ENCODE results near the gene MALT1. TPM values are rescaled to one million over a fixed set of nuclear protein-coding genes. Genes with fewer than 3 reads are reported as not detected.
"Not testable (repeated sequence)": the region's sequence is repeated elsewhere in the genome, so short reads cannot be mapped to it uniquely, and the experiment has no call there.

MALT1 gene
- polyA plus RNA-seq, 3 donors, result 27.1 to 38.6 (median 32.1) TPM

DNA sequence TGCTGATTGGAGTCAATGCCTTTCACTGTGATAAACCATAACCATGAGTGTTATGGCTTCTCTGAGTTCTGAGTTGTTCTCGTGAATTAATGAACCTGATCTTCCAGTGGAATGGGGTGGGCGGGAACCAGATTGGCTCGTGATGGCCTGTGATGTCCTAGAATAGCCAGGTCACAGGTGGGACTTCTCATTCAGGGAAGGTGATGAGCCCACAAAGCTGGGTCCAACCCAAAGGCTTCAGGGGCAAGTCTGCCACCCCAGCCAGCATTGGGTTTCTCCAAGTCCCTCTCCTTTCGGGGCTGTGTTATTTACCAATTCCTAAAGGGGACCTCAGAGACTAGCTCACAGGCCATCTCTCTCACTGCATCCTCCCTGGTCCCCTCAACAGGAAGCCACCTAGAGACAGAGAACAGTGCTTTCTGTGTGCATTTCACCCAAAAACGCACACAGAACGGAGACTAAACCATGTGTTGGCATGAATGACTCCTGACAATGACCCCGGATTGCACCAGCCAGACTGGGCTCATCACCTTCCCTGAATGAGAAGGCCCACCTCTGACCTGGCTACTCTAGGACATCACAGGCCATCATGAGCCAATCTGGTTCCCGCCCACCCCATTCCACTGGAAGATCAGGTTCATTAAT, 85.5 kb downstream of the MALT1 start:
- DNase-seq (ENCODE audit: extremely low read depth in 1 of 11, low read depth in 9 of 11, low spot score in 4 of 11), result no peak

DNA sequence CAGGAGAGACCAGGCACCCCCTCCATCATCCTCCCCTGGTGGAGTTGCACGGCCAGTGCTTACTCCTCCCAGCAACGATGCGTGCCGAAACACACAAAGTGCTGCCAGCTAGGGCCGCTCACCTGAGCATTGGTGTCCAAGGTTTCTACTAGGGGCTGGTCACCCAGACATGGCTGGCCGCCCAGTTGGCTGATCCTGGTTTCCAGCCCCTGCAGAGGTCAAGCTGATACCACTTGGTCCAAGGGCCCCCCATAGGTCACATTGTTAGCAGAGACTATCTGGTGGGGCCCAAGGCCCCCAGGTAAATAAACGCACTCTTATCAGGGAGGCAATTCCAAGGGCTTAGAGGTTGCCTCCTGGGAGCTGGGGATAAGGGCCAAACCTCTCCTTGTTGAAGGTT, 86.1 kb downstream of the MALT1 start:
- DNase-seq (ENCODE audit: extremely low read depth in 1 of 11, low read depth in 9 of 11, low spot score in 4 of 11), result not testable (repeated sequence)

DNA sequence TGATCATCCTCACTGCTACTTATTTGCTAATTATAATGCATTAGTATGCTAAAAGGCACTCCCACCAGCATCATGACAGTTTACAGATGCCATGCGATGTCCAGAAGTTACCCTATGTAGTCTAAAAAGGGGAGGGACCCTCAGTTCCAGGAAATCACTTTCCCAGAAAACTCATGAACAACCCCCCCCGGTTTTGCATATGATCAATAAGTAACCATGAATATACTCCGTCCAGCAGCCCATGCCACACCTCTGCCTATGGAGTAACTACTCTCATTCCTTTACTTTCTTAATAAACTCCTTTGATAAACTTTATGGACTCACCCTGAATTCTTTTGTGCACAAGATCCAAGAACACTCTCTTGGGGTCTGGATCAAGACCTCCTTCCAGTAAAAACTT, 86.8 kb downstream of the MALT1 start:
- DNase-seq (ENCODE audit: extremely low read depth in 1 of 11, low read depth in 9 of 11, low spot score in 4 of 11), result no peak

DNA sequence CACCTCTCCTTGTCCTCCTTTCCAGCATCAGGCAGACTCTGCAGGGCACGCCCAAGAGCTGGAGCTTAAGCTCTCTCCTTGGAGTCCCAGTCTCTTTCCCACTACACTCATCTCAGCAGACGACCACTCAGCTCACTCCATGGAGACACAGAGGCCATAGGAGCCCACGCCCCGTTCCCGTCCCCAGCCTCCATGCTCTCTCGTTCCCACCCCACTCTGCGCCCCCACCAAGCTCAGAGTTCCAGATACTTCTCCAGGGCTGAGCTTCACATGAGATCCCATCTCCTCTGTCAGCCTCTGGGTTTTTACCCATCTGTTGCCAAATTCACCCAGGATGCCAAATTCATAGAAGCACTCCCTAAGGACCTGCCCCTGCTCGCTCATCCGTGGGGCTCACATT, 87.3 kb downstream of the MALT1 start:
- no peak for DNase-seq (ENCODE audit: extremely low read depth in 1 of 11, low read depth in 9 of 11, low spot score in 4 of 11)

DNA sequence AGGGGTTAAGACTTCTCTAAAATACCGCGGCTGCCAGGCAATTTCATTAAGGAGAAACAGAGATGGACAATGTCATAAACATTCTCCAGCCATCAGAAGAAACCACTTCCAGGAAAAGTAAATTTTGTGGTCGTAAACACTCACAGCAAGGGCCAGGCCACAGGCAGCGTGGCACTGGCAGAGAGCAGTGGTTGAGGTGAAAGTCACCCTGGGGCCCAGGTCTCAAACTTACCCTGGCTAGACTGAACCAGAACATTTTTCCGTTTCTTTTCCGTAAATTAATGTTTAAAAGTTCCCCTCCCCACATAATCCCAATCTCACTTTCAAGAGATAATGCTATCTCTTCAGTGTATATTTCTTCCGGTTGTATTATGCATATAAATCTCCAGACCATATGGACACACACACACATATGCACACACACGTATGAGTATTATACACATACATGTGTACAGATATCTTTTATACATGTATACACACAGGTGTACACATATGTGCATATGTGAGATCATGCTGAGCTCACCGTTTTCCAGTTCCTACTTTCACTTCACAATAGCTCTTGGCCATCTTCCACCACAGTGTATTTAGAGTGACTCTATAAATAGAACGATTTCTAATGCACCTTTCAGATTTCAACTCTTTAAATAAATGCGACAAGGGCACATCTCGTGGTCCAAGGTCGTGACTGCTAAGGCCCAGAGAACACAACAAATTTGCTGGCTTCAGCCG, 90.1 kb downstream of the MALT1 start:
- no peak for DNase-seq (ENCODE audit: extremely low read depth in 1 of 11, low read depth in 9 of 11, low spot score in 4 of 11)

DNA sequence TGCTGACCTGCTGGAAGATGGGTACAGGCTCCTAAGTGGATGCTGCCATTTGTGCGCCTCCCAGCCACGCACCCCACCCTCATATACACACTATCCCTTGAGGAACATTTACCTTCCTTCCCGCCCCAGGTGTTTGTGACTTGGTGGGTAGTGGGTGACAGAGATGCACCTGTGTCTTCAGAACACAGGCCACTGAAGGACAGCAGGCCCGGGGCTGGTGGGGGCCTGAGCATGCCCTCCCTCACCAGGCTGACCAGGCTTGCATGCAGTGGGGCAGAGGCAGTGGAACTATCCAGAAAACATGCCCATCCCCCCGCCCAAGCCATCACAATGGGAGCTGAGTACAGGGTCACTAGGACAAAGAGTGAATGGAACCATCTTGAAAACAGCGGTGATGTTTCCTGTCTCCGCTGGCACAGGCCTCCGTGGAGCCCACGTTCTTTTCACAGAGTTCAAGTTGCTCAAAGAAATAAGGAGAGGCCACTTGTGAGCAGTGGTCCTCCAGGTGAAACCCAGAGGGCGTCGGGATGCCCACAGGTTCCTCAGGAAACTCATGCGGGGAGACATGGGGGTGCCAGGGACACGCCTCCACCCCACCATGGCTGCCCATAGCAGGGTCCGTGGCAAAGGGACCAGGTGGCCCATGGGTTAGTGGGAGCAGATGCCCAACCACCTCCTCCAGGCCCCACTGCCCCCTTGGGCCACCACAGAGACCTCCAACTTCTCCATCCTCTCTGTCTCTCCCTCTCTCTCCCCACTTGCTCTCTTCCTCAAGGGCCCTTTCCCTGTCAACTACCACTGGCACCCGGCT, 90.9 kb downstream of the MALT1 start:
- DNase-seq (ENCODE audit: extremely low read depth in 1 of 11, low read depth in 9 of 11, low spot score in 4 of 11), result no peak

DNA sequence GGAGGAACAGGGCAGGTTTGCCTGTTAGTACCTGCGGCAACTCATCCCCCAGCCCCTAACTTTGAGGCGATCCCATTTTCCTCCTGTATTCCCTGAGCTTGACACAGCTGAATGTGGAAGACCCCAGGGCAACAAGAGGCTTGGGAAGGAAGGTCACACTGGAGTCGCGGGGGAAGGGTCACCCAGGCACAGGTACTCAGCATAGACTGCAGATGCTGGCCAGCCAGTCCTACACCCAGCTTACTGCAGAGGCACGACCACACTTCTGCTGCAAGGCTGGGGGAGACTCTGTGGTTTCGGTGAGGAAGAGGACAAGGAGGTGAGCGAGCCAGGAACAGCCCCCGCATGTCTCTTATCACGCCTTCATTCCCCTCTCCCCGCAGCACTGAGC, 91.5 kb downstream of the MALT1 start:
- no peak for DNase-seq (ENCODE audit: extremely low read depth in 1 of 11, low read depth in 9 of 11, low spot score in 4 of 11)

DNA sequence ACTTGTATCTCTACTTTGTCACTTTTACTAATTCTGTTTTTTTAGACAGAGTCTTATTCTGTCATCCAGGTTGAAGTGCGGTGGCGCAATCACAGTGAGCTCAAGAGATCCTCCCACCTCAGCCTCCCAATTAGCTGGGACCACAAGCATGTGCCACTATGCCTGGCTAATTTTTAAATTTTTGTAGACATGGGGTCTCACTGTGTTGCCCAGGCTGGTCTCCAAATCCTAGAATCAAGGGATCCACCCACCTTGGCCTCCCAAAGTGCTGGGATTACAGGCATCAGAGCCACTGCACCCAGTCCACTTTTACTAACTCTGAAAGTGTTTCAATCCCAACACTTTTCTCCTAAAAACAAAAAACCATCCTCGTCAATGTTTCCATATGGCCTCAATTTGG, 94.9 kb downstream of the MALT1 start:
- DNase-seq (ENCODE audit: extremely low read depth in 1 of 11, low read depth in 9 of 11, low spot score in 4 of 11), result no peak

DNA sequence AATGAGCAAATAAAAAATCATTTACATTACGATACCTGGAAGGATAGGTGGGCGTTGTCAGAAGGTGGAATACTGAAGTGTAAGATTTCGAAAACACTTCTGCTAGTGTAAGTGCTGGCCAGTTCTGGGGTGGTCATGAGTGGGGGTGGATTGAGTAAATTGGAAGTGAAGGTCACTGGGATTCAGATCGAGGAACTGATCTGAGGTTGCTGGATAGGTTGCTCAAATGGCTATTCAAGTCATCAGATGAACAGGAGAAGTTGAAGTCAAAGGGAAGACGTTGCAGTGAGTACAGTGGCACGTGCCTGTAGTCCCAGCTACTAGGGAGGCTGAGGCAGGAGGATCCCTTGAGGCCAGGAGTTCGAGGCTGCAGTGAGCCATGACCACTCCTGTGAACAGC, 95.7 kb downstream of the MALT1 start:
- DNase-seq (ENCODE audit: extremely low read depth in 1 of 11, low read depth in 9 of 11, low spot score in 4 of 11), result no peak

DNA sequence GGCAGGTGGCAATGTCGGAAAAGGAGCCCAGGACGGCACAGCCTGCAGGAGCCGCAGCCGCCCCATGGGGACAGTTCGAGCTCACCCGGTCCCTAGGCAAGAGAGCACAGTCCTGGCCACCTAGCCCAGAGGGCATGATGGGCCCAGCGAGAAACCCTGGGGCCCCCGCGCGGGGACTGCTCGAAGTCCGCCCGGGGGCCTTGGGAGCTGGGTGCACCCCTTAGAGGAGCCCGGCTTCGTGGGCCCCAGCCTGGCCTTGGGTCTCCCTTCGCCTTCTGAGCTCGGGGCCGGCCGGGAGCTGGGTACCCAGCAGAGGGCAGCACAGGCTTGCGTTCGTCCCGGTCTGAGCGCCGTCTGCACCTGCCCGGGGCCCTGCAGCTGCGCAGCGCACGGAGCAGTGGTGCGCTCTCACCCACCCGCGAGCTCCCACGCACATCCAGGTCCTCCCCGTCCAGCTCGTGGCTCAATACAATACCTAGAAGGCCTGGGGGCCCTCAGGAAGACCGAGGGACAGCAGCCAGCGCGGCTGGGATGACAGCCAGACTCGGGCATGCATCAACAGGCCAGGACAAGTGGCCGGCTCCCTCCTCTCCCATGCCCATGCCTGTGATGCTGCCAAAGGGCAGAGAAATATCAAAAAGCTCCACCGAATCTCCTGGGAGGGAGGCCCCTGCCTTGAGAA, 97.2 kb downstream of the MALT1 start:
- DNase-seq (ENCODE audit: extremely low read depth in 1 of 11, low read depth in 9 of 11, low spot score in 4 of 11), result peak in 9 of 11 donors; percentile 34 to 72 (median 62)

DNA sequence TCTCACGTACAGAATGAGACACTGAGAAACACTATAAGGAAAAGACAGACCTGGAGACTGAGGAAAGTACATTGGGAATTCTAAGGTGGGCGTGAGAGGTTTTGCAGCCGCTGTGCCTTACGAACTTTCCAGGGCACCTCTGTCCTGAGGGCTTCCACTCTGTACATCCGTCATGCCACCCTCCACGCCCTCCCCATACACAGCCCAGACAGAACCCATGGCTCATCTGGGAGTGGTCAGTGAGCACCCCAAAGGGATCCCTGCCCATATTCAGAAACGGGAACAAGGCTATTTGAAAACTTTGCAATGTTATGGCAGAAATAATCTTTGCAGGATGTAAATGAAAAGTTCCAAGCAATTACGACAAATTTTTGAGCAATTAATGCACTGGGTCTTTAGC, 98.1 kb downstream of the MALT1 start:
- DNase-seq (ENCODE audit: extremely low read depth in 1 of 11, low read depth in 9 of 11, low spot score in 4 of 11), result no peak

DNA sequence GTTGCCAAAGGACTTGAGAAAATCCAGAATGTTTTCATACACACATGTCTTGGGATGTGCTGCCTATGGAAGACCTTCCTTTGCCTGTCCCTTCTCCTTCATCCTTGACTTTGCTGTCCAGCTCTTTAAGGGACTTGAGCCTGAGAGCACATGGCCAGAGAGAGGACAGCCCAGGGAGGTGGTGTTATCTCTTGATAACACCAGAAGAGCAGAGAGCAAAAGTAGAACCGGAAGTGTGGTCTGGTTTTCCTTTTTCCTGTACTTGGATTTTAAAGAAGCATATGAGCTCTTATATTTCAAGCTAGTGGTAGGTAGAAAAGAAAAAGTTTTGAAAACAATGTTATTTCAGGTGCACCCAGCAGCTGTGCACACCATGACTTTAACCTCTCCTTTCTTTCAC, 99.3 kb downstream of the MALT1 start:
- DNase-seq (ENCODE audit: extremely low read depth in 1 of 11, low read depth in 9 of 11, low spot score in 4 of 11), result no peak

DNA sequence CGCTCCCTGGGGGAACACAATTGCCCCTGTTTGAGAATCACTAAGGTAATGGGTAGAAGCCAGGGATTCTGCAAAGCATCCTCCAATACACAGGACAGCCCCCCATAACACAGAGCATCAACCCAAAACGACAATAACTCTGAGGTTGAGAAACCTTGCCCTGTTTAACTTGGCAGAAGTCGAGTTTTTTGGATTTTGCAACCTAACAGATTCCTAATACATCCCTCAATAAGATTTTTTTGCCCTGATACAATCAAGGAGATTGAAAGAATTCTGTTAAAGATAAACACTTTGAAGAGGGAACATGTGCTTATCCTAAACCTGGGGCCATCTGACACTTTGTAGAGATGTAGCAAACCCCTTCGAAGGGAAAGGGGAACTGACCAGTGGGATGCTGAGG, 100.9 kb downstream of the MALT1 start:
- DNase-seq (ENCODE audit: extremely low read depth in 1 of 11, low read depth in 9 of 11, low spot score in 4 of 11), result no peak

DNA sequence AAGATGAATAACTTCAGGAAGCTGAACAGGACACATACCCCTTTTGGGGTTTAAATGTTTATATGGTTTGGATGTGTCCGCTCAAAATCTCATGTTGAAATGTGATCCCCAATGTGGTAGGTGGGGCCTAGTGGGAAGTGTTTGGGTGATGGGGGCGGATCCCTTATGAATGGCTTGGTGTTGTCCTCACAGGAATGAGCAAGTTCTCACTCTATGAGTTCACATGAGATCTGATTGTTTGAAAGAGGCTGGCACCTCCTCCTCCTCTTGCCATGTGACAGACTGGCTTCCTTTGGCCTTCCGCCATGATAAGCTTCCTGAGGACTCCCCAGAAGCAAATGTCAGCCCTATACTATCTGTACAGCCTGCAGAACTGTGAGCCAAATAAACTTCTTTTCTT, 104.8 kb downstream of the MALT1 start:
- DNase-seq (ENCODE audit: extremely low read depth in 1 of 11, low read depth in 9 of 11, low spot score in 4 of 11), result no peak

DNA sequence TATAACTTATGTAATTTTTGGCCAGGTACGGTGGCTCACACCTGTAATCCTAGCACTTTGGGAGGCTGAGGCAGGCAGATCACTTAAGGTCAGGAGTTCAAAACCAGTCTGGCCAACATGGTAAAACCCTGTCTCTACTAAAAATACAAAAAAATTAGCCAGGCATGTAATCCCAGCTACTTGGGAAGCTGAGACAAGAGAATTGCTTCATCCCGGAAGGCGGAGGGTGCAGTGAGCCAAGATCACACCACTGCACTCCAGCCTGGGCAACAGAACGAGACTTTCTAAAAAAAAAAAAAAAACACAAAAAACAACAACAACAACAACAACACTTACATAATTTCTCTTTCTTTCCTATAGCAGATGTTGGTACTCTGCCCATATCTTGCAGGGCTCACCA, 105.3 kb downstream of the MALT1 start:
- not testable (repeated sequence) for DNase-seq (ENCODE audit: extremely low read depth in 1 of 11, low read depth in 9 of 11, low spot score in 4 of 11)

DNA sequence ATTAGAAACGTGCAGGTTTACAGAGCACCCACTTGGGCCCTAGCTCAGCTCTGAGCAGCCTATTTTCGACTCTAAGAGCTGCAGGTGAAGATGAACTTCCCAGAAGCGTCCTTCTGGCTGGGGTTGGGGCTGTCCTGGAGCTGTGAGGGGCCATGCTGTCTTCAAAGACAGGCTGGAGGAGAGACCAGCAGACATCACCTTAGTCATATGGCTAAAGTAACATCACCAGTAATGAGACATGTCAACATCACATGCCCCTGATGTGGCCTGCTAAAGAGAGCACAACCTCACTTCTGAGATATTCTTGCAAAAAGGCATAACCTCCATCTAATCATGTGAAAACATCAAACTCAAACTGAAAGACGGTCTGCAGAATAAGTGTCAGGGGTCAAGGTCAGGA, 106.2 kb downstream of the MALT1 start:
- DNase-seq (ENCODE audit: extremely low read depth in 1 of 11, low read depth in 9 of 11, low spot score in 4 of 11), result no peak

DNA sequence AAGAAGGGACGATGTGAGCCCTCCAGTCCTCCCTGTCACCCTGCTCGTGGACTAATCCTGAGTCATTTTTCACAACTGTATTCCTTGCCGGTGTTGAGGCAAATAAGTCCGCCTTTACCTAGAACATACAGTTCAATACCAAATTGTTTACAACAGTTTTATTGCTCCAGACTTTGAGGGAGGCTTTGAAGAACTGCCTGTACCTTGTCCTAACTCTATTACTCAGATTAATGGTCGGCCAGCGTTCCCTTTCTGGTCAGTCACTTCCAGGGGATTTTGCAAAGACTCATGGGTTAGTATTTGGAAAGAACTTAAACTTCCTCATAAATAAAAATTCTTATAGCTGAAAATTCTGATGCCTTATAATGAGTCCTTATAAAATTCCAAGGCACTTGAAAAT, 108.3 kb downstream of the MALT1 start:
- DNase-seq (ENCODE audit: extremely low read depth in 1 of 11, low read depth in 9 of 11, low spot score in 4 of 11), result no peak

DNA sequence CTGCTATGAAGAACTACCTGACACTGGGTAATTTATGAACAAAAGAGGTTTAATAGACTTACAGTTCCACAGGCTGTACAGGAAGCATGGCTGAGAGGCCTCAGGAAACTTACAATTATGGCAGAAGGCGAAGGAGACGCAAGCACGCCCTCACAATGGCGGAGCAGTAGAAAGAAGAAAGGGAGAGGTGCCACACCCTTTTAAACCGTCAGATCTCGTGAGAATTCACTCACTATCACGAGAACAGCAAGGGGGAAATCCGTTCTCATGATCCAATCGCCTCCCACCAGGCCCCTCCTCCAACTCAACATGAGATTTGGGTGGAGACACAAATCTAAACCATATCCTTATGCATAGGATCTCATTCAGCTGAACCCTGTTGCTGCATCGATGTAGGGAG, 108.8 kb downstream of the MALT1 start:
- DNase-seq (ENCODE audit: extremely low read depth in 1 of 11, low read depth in 9 of 11, low spot score in 4 of 11), result no peak

DNA sequence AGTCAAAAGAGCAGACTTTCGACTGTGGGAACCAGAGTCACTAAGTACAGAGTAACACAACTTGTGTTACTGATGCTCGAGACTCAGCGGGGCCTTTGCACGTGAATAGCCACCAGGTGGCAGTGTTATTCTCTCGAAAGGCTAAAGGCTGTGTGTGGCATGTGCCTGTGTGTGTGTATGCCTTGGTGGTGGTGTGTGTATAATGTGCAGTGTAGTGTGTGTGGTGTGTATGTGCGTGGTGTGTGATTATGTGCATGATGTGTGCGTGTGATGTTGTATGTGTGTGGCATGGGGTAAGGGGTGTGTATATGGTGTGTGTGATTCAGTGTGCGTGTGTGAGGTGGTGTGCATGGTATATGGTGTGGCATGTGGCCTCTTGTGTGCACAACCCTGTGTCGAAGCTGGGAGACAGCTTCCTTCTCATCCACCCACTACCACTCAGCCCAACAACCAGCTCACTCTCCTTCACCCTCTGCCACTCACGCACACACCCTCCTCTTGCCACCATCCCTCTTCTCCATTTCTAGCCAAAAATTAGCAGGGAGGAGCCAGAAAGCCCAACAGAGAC, 110.4 kb downstream of the MALT1 start:
- DNase-seq (ENCODE audit: extremely low read depth in 1 of 11, low read depth in 9 of 11, low spot score in 4 of 11), result peak in 8 of 11 donors; percentile 62 to 87 (median 76)

Data from renal cortex interstitium (tissue), 11 donors.